H1 (cell line): Measurements from ENCODE around the gene ALOX15B. TPM values are rescaled to one million over a fixed set of nuclear protein-coding genes. Genes with fewer than 3 reads are reported as not detected.
A peak's percentile ranks its signal among the peaks of the same experiment; 100 is the strongest.

ENCODE experiments used
- CTCF ChIA-PET: fragments of 300-600 bp; sonication (Branson Sonifier 250); formaldehyde crosslinking; loops from one replicate; lab custom pipeline; 2021; ENCODE audit not compliant: partially characterized antibody; lab: Charles Lee
- POLR2A ChIA-PET: fragments of 300-600 bp; sonication (Branson Sonifier 250); formaldehyde crosslinking; loops from one replicate; lab custom pipeline; 2021; ENCODE audit warnings: inconsistent platforms; ENCODE audit not compliant: partially characterized antibody; lab: Charles Lee
- DNase-seq, 2 experiments: peaks; one replicate each; pipeline versions ENCODE4 v3.0.0 to v3.0.0-alpha.2; 2010 to 2022; ENCODE audit warnings: low spot score in 2 of 2, low read depth in 1 of 2, mixed read lengths in 1 of 2
- FAIRE-seq: peaks from 2 replicates; lab custom pipeline; 2011; peaks lifted over from hg19 to GRCh38; lab: Jason Lieb, UNC
- H2AFZ ChIP-seq: 2 replicates; pipeline ENCODE4 v1.8.1; 2012; ENCODE audit warnings: low read length, inconsistent platforms
- H2AK5ac ChIP-seq: 2 replicates; pipeline ENCODE4 v1.6.1; 2013; ENCODE audit warnings: low read depth, low read length
- H2BK120ac ChIP-seq: replicated peaks from 2 replicates; pipeline ENCODE3; 2013; ENCODE audit warnings: low read depth, low read length, inconsistent platforms
- H2BK12ac ChIP-seq: 2 replicates; pipeline ENCODE4 v1.6.1; 2013; ENCODE audit warnings: low read depth, low read length
- H2BK15ac ChIP-seq: 2 replicates; pipeline ENCODE4 v1.6.1; 2013; ENCODE audit warnings: low read length
- H2BK20ac ChIP-seq: 2 replicates; pipeline ENCODE4 v1.6.1; 2013; ENCODE audit warnings: low read length
- H2BK5ac ChIP-seq: 2 replicates; pipeline ENCODE4 v1.6.1; 2013; ENCODE audit warnings: low read depth, low read length
- H3K14ac ChIP-seq: 2 replicates; pipeline ENCODE4 v1.6.1; 2013; ENCODE audit warnings: inconsistent platforms; ENCODE audit not compliant: insufficient read length
- H3K18ac ChIP-seq: 2 replicates; pipeline ENCODE4 v1.6.1; 2013; ENCODE audit warnings: low read length; ENCODE audit errors: extremely low read depth
- H3K23ac ChIP-seq: 2 replicates; pipeline ENCODE4 v1.6.1; 2013; ENCODE audit warnings: inconsistent platforms; ENCODE audit not compliant: insufficient read length
- H3K23me2 ChIP-seq: 2 replicates; pipeline ENCODE4 v1.6.1; 2013; ENCODE audit warnings: low read depth, low read length
- H3K27ac ChIP-seq: 2 replicates; pipeline ENCODE4 v1.6.1; 2011; ENCODE audit warnings: low read depth, low read length, inconsistent platforms
- H3K27me3 ChIP-seq, 4 experiments: replicated peaks in 1 of 4; 1 replicate in 1 of 4; 2 replicates in 3 of 4; pipeline versions ENCODE4 v1.6.1 to v1.8.1; 2011 to 2013; ENCODE audit warnings: low read length in 3 of 4, mild to moderate bottlenecking in 3 of 4, inconsistent platforms in 2 of 4, mixed read lengths in 2 of 4, moderate library complexity in 1 of 4; ENCODE audit not compliant: control insufficient read depth in 3 of 4, insufficient read depth in 3 of 4; ENCODE audit errors: extremely low read depth in 1 of 4
- H3K36me3 ChIP-seq, 4 experiments: 2 replicates each; pipeline versions ENCODE4 v1.6.1 to v1.8.1; 2011 to 2013; ENCODE audit warnings: mild to moderate bottlenecking in 4 of 4, low read length in 3 of 4, moderate library complexity in 2 of 4, control low read depth in 1 of 4, inconsistent platforms in 1 of 4; ENCODE audit not compliant: insufficient read depth in 4 of 4, control insufficient read depth in 2 of 4
- H3K4ac ChIP-seq: replicated peaks from 2 replicates; pipeline ENCODE3; 2013; ENCODE audit warnings: low read length, low read depth, mixed read lengths, inconsistent platforms; ENCODE audit not compliant: insufficient read length
- H3K4me1 ChIP-seq, 4 experiments: replicated peaks in 1 of 4; 1 replicate in 1 of 4; 2 replicates in 3 of 4; pipeline versions ENCODE4 v1.6.1 to v1.8.1; 2011 to 2013; ENCODE audit warnings: low read length in 3 of 4, inconsistent platforms in 2 of 4, mixed read lengths in 1 of 4; ENCODE audit not compliant: insufficient read depth in 4 of 4, control insufficient read depth in 3 of 4
- H3K4me2 ChIP-seq, 2 experiments: 2 replicates each; pipeline versions ENCODE4 v1.6.1 to v1.8.1; 2011 to 2013; ENCODE audit warnings: low read depth in 2 of 2, low read length in 2 of 2, control low read depth in 1 of 2, inconsistent platforms in 1 of 2, mild to moderate bottlenecking in 1 of 2; ENCODE audit not compliant: insufficient read depth in 1 of 2
- H3K4me3 ChIP-seq, 4 experiments: fragments of 200-600, 300-600 bp in 1 of 4; sonication (generic), shearing (Covaris generic), sonication (Bioruptor Twin) in 1 of 4; 2 replicates each; pipeline versions ENCODE4 v1.5.1 to v1.8.1; 2011 to 2016; ENCODE audit warnings: low read length in 4 of 4, low read depth in 3 of 4, control low read depth in 2 of 4, inconsistent platforms in 2 of 4, mild to moderate bottlenecking in 2 of 4, mixed read lengths in 1 of 4, moderate library complexity in 1 of 4; ENCODE audit not compliant: insufficient read depth in 2 of 4; ENCODE audit errors: extremely low read depth in 1 of 4
- H3K56ac ChIP-seq: replicated peaks from 2 replicates; pipeline ENCODE3; 2013; ENCODE audit warnings: low read depth, mild to moderate bottlenecking, mixed read lengths, low read length, inconsistent platforms; ENCODE audit not compliant: insufficient read length
- H3K79me1 ChIP-seq: 2 replicates; pipeline ENCODE4 v1.6.1; 2013; ENCODE audit warnings: low read depth, low read length, control low read depth
- H3K79me2 ChIP-seq, 2 experiments: 2 replicates each; pipeline versions ENCODE4 v1.6.1 to v1.8.1; 2012 to 2013; ENCODE audit warnings: low read length in 2 of 2, mild to moderate bottlenecking in 2 of 2, inconsistent platforms in 1 of 2; ENCODE audit not compliant: insufficient read depth in 2 of 2, control insufficient read depth in 1 of 2
- H3K9ac ChIP-seq, 4 experiments: replicated peaks in 1 of 4; 1 replicate in 1 of 4; 2 replicates in 3 of 4; pipeline versions ENCODE4 v1.6.1 to v1.8.1; 2011 to 2013; ENCODE audit warnings: low read depth in 3 of 4, low read length in 3 of 4, control low read depth in 2 of 4, mild to moderate bottlenecking in 2 of 4, moderate library complexity in 2 of 4, inconsistent platforms in 1 of 4; ENCODE audit errors: extremely low read depth in 1 of 4
- H3K9me3 ChIP-seq, 2 experiments: 2 replicates each; pipeline versions ENCODE4 v1.6.1 to v1.8.1; 2012 to 2013; ENCODE audit warnings: mild to moderate bottlenecking in 2 of 2, moderate library complexity in 2 of 2, control low read depth in 1 of 2, inconsistent platforms in 1 of 2, low read depth in 1 of 2, low read length in 1 of 2, mixed read lengths in 1 of 2; ENCODE audit not compliant: insufficient read depth in 2 of 2
- H4K20me1 ChIP-seq, 2 experiments: replicated peaks in 1 of 2; 2 replicates each; pipeline versions ENCODE3 to v1.8.1; 2011 to 2013; ENCODE audit warnings: inconsistent platforms in 2 of 2, low read length in 2 of 2, mild to moderate bottlenecking in 1 of 2; ENCODE audit not compliant: insufficient read depth in 2 of 2, control insufficient read depth in 1 of 2
- H4K5ac ChIP-seq: 2 replicates; pipeline ENCODE4 v1.6.1; 2013; ENCODE audit warnings: low read length, low read depth, mixed read lengths, inconsistent platforms; ENCODE audit not compliant: insufficient read length
- H4K8ac ChIP-seq: 2 replicates; pipeline ENCODE4 v1.8.0; 2013; ENCODE audit warnings: mild to moderate bottlenecking, moderate library complexity, low read length, inconsistent platforms; ENCODE audit not compliant: insufficient read depth; ENCODE audit errors: extremely low read depth
- H4K91ac ChIP-seq: replicated peaks from 2 replicates; pipeline ENCODE3; 2013; ENCODE audit warnings: low read length, mixed read lengths, inconsistent platforms; ENCODE audit not compliant: insufficient read length
- ASH2L ChIP-seq: fragments of 200-600, 300-600 bp; sonication (generic); IDR thresholded peaks from one replicate; pipeline ENCODE4 v1.7.1; 2017; ENCODE audit warnings: low read length
- CBX5 ChIP-seq: fragments of 300-800, 300-1000 bp; sonication (generic); IDR thresholded peaks from 2 replicates; pipeline ENCODE4 v1.7.1; 2016; ENCODE audit warnings: antibody characterized with exemption, low read length, low read depth
- CHD2 ChIP-seq: IDR thresholded peaks from 2 replicates; pipeline ENCODE4 v1.6.1; 2012; ENCODE audit warnings: low read length, improper control_type of control experiment
- EGR1 ChIP-seq: IDR thresholded peaks from 2 replicates; pipeline ENCODE4 v1.6.1; 2011; ENCODE audit warnings: low read depth, low read length, borderline replicate concordance
- EZH2 ChIP-seq: fragments of 200-600 bp; sonication (generic); IDR thresholded peaks from 2 replicates; pipeline ENCODE4 v1.7.1; 2012; ENCODE audit warnings: low read depth, mild to moderate bottlenecking, moderate library complexity, low read length, inconsistent platforms; ENCODE audit not compliant: severe bottlenecking
- GABPA ChIP-seq: IDR thresholded peaks from 2 replicates; pipeline ENCODE4 v1.6.1; 2011; ENCODE audit warnings: mild to moderate bottlenecking, low read length, moderate library complexity, borderline replicate concordance; ENCODE audit not compliant: insufficient read depth
- RFX5 ChIP-seq: IDR thresholded peaks from 2 replicates; pipeline ENCODE4 v1.6.1; 2011; ENCODE audit warnings: low read depth, low read length, improper control_type of control experiment, borderline replicate concordance
- RNF2 ChIP-seq: fragments of 200-900, 300-1000 bp; sonication (generic); IDR thresholded peaks from 2 replicates; pipeline ENCODE4 v1.7.1; 2016; ENCODE audit warnings: borderline replicate concordance, low read depth, mild to moderate bottlenecking, antibody characterized with exemption, low read length; ENCODE audit not compliant: poor library complexity, severe bottlenecking; ENCODE audit errors: missing control alignments
- SRF ChIP-seq: IDR thresholded peaks from 2 replicates; pipeline ENCODE4 v1.6.1; 2011; ENCODE audit warnings: mild to moderate bottlenecking, low read depth, low read length, moderate library complexity
- YY1 ChIP-seq: IDR thresholded peaks from 2 replicates; pipeline ENCODE4 v1.6.1; 2011; ENCODE audit warnings: low read depth, mild to moderate bottlenecking, low read length
- WGBS, 2 experiments: shearing (Covaris generic) in 1 of 2; methylation state at CpG; one replicate each; pipeline versions ENCODE4 v1.1.6 to v1.1.7; 2013 to 2015; ENCODE audit warnings: low lambda C conversion rate in 2 of 2, mixed read lengths in 2 of 2, inconsistent platforms in 1 of 2, low coverage in 1 of 2, missing lambda C conversion rate in 1 of 2; ENCODE audit not compliant: insufficient replicate concordance in 2 of 2, insufficient coverage in 1 of 2, insufficient read length in 1 of 2; ENCODE audit errors: extremely low coverage in 1 of 2, missing lambda C conversion rate in 1 of 2; 5-methylcytosine and 5-hydroxymethylcytosine counted together
- polyA plus RNA-seq, 7 experiments: library from polyadenylated mRNA; depleted of rRNA in 3 of 7; stranded (reverse) in 5 of 7; unstranded in 2 of 7; fragments of >200 nt in 5 of 7; fragments of 200-250 nt in 2 of 7; gene quantifications; 1 replicate in 5 of 7; 2 replicates in 1 of 7; 4 replicates in 1 of 7; pipeline versions ENCODE4 v1.2.1 to v1.2.3, GENCODE V29; 2011 to 2013; ENCODE audit warnings: missing spikeins in 2 of 7, mixed read lengths in 2 of 7
- total RNA-seq: library from RNA; stranded (reverse); fragmentation: NEBNext Ultra II Directional; extraction: Animal tissue kit (Norgen Biotek cat#: 25700); gene quantifications from 2 replicates; pipeline ENCODE4 v1.2.1, GENCODE V29; 2021
- TF ChIP-seq, protein P1 (sequence below): IDR thresholded peaks from 2 replicates; pipeline ENCODE4 v1.6.1; 2011; ENCODE audit warnings: low read length, improper control_type of control experiment

ALOX15B gene
- total and polyA plus RNA-seq, 2 of the 8 experiments (the other 6 are each of a cell fraction or from before 2014, with no cell fraction given), result 0.63 to 0.91 TPM

GRCh38 chr17:8025176-8025911 lies 13.5 kb upstream of the ALOX15B start:
- Histone ChIP-seq H4K8ac (peak overlapping the region; percentile 41; the same call in 1 of the 2 replicates), H3K36me3 (no peaks in the 10 kb centered on the region), H3K4me3 (no peak overlapping the region), H3K4me1 (no peaks in the 10 kb centered on the region), H3K79me1 (no peaks in the 10 kb centered on the region), H3K27me3 (no peaks in the 10 kb centered on the region; a peak in 2 of 7 replicates), H2BK15ac (no peak overlapping the region), H3K9ac (no peak overlapping the region), H4K91ac (no peak overlapping the region), H3K23me2 (no peaks in the 10 kb centered on the region), H3K4me2 (no peak overlapping the region), H3K23ac (no peak overlapping the region), H3K79me2 (no peaks in the 10 kb centered on the region), H2AFZ (no peak overlapping the region), H3K14ac (no peak overlapping the region), H3K4ac (no peak overlapping the region), H2AK5ac (no peak overlapping the region), H4K5ac (no peak overlapping the region), H4K20me1 (no peaks in the 10 kb centered on the region), H3K9me3 (no peaks in the 10 kb centered on the region), H2BK5ac (no peak overlapping the region), H2BK120ac (no peak overlapping the region), H2BK20ac (no peak overlapping the region), H2BK12ac (no peak overlapping the region), H3K18ac (no peak overlapping the region), H3K27ac (no peak overlapping the region), H3K56ac (no peak overlapping the region)
- ChIA-PET CTCF (interaction anchor here (0.9 to 8.4 kb wide), 8 partner anchors 8 to 164 kb away, joined by 3 to 43 read pairs (median 4); no protein-coding TSS in a partner anchor), POLR2A (interaction anchor here (1.1 kb wide), 1 partner anchor 15 kb away, joined by 3 read pairs; no protein-coding TSS in a partner anchor)
- DNase-seq (no peak), FAIRE-seq (no peak)
- WGBS, 2 experiments, result 96% methylated on average over 9 of the region's 9 CpGs; no CpG with 5 or more reads in 1 of the 2 experiments
- TF ChIP-seq ASH2L (no peak), CHD2 (no peak), EGR1 (no peak), CBX5 (no peak), EZH2 (no peak), YY1 (no peak), GABPA (no peak), SRF (no peak), RFX5 (no peak), RNF2 (no peak)
- TF ChIP-seq, protein P1, sequence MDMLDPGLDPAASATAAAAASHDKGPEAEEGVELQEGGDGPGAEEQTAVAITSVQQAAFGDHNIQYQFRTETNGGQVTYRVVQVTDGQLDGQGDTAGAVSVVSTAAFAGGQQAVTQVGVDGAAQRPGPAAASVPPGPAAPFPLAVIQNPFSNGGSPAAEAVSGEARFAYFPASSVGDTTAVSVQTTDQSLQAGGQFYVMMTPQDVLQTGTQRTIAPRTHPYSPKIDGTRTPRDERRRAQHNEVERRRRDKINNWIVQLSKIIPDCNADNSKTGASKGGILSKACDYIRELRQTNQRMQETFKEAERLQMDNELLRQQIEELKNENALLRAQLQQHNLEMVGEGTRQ, result no peak
